Liver (tissue), 9 donors: Measurements from ENCODE around the gene TUBB3. TPM values are rescaled to one million over a fixed set of nuclear protein-coding genes. Genes with fewer than 3 reads are reported as not detected.

Experiments used
- DNase-seq: peaks from one replicate; pipeline ENCODE4 v3.0.0-alpha.2; 2017; ENCODE audit warnings: low spot score
- H3K27ac ChIP-seq, 2 donors: one replicate each; pipeline ENCODE4 v1.7.0; 2013; ENCODE audit warnings: inconsistent platforms in 2 of 2, low read length in 2 of 2, control low read depth in 1 of 2, low read depth in 1 of 2, mild to moderate bottlenecking in 1 of 2
- H3K27me3 ChIP-seq, 4 donors: one replicate each; pipeline versions ENCODE4 v1.6.1 to v1.7.0; 2013; ENCODE audit warnings: low read length in 3 of 4, inconsistent platforms in 1 of 4, mild to moderate bottlenecking in 1 of 4, moderate library complexity in 1 of 4; ENCODE audit not compliant: control insufficient read depth in 4 of 4, insufficient read depth in 4 of 4
- H3K36me3 ChIP-seq, 4 donors: one replicate each; pipeline versions ENCODE4 v1.6.1 to v1.7.0; 2013; ENCODE audit warnings: low read length in 3 of 4, mild to moderate bottlenecking in 3 of 4, low read depth in 1 of 4, moderate library complexity in 1 of 4; ENCODE audit not compliant: control insufficient read depth in 4 of 4, insufficient read depth in 3 of 4
- H3K4me1 ChIP-seq, 4 donors: one replicate each; pipeline versions ENCODE4 v1.6.1 to v1.7.0; 2013; ENCODE audit warnings: low read length in 3 of 4, mild to moderate bottlenecking in 3 of 4, moderate library complexity in 1 of 4; ENCODE audit not compliant: control insufficient read depth in 4 of 4, insufficient read depth in 4 of 4
- H3K4me3 ChIP-seq, 3 donors: one replicate each; pipeline versions ENCODE4 v1.6.1 to v1.7.0; 2013; ENCODE audit warnings: low read length in 3 of 3, control low read depth in 1 of 3, low read depth in 1 of 3, mild to moderate bottlenecking in 1 of 3
- H3K9ac ChIP-seq, 2 donors: one replicate each; pipeline ENCODE4 v1.7.0; 2013; ENCODE audit warnings: low read length in 2 of 2, mild to moderate bottlenecking in 2 of 2, moderate library complexity in 2 of 2, control low read depth in 1 of 2, low read depth in 1 of 2
- H3K9me3 ChIP-seq, 4 donors: one replicate each; pipeline versions ENCODE4 v1.6.1 to v1.7.0; 2013; ENCODE audit warnings: low read length in 3 of 4; ENCODE audit not compliant: control insufficient read depth in 4 of 4
- ATF3 ChIP-seq: IDR thresholded peaks from 2 replicates; pipeline ENCODE4 v1.6.1; 2016; ENCODE audit warnings: antibody characterized with exemption
- EGR1 ChIP-seq, 2 donors: IDR thresholded peaks; 2 replicates each; pipeline ENCODE4 v1.6.1; 2016 to 2018; ENCODE audit warnings: antibody characterized with exemption in 2 of 2, low read depth in 2 of 2
- FOXA1 ChIP-seq: IDR thresholded peaks from 2 replicates; pipeline ENCODE4 v1.6.1; 2016; ENCODE audit warnings: antibody characterized with exemption
- FOXA2 ChIP-seq: IDR thresholded peaks from 2 replicates; pipeline ENCODE4 v1.6.1; 2016; ENCODE audit warnings: antibody characterized with exemption
- GABPA ChIP-seq, 2 donors: IDR thresholded peaks in 1 of 2; conservative IDR thresholded peaks in 1 of 2; 2 replicates each; pipeline ENCODE4 v1.6.1; 2016; ENCODE audit warnings: antibody characterized with exemption in 2 of 2, mild to moderate bottlenecking in 1 of 2, moderate library complexity in 1 of 2
- HNF4A ChIP-seq, 2 donors: conservative IDR thresholded peaks; 2 replicates each; pipeline ENCODE4 v1.6.1; 2016; ENCODE audit warnings: antibody characterized with exemption in 2 of 2, mild to moderate bottlenecking in 2 of 2
- HNF4G ChIP-seq: IDR thresholded peaks from 2 replicates; pipeline ENCODE4 v1.6.1; 2016; ENCODE audit warnings: antibody characterized with exemption
- JUND ChIP-seq, 2 donors: IDR thresholded peaks; 2 replicates each; pipeline ENCODE4 v1.6.1; 2016; ENCODE audit warnings: antibody characterized with exemption in 2 of 2
- MAX ChIP-seq: IDR thresholded peaks from 2 replicates; pipeline ENCODE4 v1.6.1; 2016; ENCODE audit warnings: antibody characterized with exemption
- NR2F2 ChIP-seq: IDR thresholded peaks from 2 replicates; pipeline ENCODE4 v1.6.1; 2016; ENCODE audit warnings: antibody characterized with exemption
- RAD21 ChIP-seq, 2 donors: IDR thresholded peaks; 2 replicates each; pipeline ENCODE4 v1.6.1; 2016; ENCODE audit warnings: antibody characterized with exemption in 2 of 2, mild to moderate bottlenecking in 2 of 2
- RXRA ChIP-seq, 2 donors: IDR thresholded peaks; 2 replicates each; pipeline ENCODE4 v1.6.1; 2017 to 2018; ENCODE audit warnings: antibody characterized with exemption in 2 of 2, mild to moderate bottlenecking in 1 of 2
- SP1 ChIP-seq: IDR thresholded peaks from 2 replicates; pipeline ENCODE4 v1.6.1; 2018; ENCODE audit warnings: antibody characterized with exemption, mild to moderate bottlenecking
- TAF1 ChIP-seq: conservative IDR thresholded peaks from 2 replicates; pipeline ENCODE4 v1.6.1; 2016; ENCODE audit warnings: antibody characterized with exemption, mild to moderate bottlenecking
- YY1 ChIP-seq: IDR thresholded peaks from 2 replicates; pipeline ENCODE4 v1.6.1; 2016; ENCODE audit warnings: antibody characterized with exemption, mild to moderate bottlenecking
- ZBTB33 ChIP-seq: IDR thresholded peaks from 2 replicates; pipeline ENCODE4 v1.6.1; 2016; ENCODE audit warnings: antibody characterized with exemption
- WGBS: extraction: QIAGEN DNeasy Blood & Tissue Kit; methylation state at CpG from one replicate; pipeline ENCODE4 v1.1.7; 2013; 5-methylcytosine and 5-hydroxymethylcytosine counted together
- polyA plus RNA-seq, 2 donors: library from polyadenylated mRNA; stranded (reverse) in 1 of 2; unstranded in 1 of 2; fragments of 200-250 nt in 1 of 2; fragments of >200 nt in 1 of 2; fragmentation: Nextera tagmentation in 1 of 2; extraction: Ambion mirVana in 1 of 2; gene quantifications; one replicate each; pipeline versions ENCODE4 v1.2.1 to v1.2.3, GENCODE V29; 2013 to 2015
- total RNA-seq, 2 donors: library from RNA; depleted of rRNA; stranded (reverse); fragments of >200 nt; gene quantifications; one replicate each; pipeline ENCODE4 v1.2.3, GENCODE V29; 2014
- TF ChIP-seq, protein P1 (sequence below): fragments of 150-350 bp; IDR thresholded peaks from 2 replicates; pipeline ENCODE4 v1.5.1; 2017; ENCODE audit warnings: improper control_type of control experiment, low read depth, low read length; ENCODE audit not compliant: missing input control
- TF ChIP-seq, protein P2 (sequence below): IDR thresholded peaks from 2 replicates; pipeline ENCODE4 v1.6.1; 2016; ENCODE audit warnings: antibody characterized with exemption, mild to moderate bottlenecking
- donor health status: healthy.
- donor health status: healthy.
- donor health status: healthy.
- donor health status: healthy.
- donor health status: healthy.

The TUBB3 gene
- total and polyA plus RNA-seq, 4 donors: 0.17 to 0.89 (median 0.25) TPM; not detected in 1

GRCh38 chr16:89915303-89916232, 7.6 kb upstream of the TUBB3 start:
- Histone ChIP-seq H3K9me3 (no peaks in the 10 kb centered on the region), H3K4me3 (no peak overlapping the region), H3K9ac (no peak overlapping the region), H3K27ac (no peak overlapping the region), H3K4me1 (peaks cover 0 to 9% (median 2%) of the 10 kb centered on the region in 4 donors), H3K36me3 (peaks cover 7 to 13% (median 7%) of the 10 kb centered on the region in 4 donors), H3K27me3 (peaks cover 0 to under 1% (median 0%) of the 10 kb centered on the region in 4 donors)
- no peak for DNase-seq
- 73% methylated on average over 40 of the region's 40 CpGs for WGBS
- TF ChIP-seq SP1 (no peak), MAX (no peak), JUND (IDR thresholded peaks at IDR 0.05) (no peak), FOXA2 (no peak), HNF4A (conservative IDR thresholded peaks at IDR 0.05) (no peak), ZBTB33 (no peak), RXRA (IDR thresholded peaks at IDR 0.05) (no peak), TAF1 (no peak), NR2F2 (no peak), FOXA1 (no peak), YY1 (no peak), RAD21 (IDR thresholded peaks at IDR 0.05) (no peak), ATF3 (no peak), HNF4G (no peak), GABPA (IDR thresholded peaks at IDR 0.05 in 1 of 2, conservative IDR thresholded peaks at IDR 0.05 in 1 of 2) (no peak), EGR1 (IDR thresholded peaks at IDR 0.05; ENCODE audit: low read depth in 2 of 2) (no peak)
- TF ChIP-seq, protein P1, sequence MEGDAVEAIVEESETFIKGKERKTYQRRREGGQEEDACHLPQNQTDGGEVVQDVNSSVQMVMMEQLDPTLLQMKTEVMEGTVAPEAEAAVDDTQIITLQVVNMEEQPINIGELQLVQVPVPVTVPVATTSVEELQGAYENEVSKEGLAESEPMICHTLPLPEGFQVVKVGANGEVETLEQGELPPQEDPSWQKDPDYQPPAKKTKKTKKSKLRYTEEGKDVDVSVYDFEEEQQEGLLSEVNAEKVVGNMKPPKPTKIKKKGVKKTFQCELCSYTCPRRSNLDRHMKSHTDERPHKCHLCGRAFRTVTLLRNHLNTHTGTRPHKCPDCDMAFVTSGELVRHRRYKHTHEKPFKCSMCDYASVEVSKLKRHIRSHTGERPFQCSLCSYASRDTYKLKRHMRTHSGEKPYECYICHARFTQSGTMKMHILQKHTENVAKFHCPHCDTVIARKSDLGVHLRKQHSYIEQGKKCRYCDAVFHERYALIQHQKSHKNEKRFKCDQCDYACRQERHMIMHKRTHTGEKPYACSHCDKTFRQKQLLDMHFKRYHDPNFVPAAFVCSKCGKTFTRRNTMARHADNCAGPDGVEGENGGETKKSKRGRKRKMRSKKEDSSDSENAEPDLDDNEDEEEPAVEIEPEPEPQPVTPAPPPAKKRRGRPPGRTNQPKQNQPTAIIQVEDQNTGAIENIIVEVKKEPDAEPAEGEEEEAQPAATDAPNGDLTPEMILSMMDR: no peak
- TF ChIP-seq, protein P2, sequence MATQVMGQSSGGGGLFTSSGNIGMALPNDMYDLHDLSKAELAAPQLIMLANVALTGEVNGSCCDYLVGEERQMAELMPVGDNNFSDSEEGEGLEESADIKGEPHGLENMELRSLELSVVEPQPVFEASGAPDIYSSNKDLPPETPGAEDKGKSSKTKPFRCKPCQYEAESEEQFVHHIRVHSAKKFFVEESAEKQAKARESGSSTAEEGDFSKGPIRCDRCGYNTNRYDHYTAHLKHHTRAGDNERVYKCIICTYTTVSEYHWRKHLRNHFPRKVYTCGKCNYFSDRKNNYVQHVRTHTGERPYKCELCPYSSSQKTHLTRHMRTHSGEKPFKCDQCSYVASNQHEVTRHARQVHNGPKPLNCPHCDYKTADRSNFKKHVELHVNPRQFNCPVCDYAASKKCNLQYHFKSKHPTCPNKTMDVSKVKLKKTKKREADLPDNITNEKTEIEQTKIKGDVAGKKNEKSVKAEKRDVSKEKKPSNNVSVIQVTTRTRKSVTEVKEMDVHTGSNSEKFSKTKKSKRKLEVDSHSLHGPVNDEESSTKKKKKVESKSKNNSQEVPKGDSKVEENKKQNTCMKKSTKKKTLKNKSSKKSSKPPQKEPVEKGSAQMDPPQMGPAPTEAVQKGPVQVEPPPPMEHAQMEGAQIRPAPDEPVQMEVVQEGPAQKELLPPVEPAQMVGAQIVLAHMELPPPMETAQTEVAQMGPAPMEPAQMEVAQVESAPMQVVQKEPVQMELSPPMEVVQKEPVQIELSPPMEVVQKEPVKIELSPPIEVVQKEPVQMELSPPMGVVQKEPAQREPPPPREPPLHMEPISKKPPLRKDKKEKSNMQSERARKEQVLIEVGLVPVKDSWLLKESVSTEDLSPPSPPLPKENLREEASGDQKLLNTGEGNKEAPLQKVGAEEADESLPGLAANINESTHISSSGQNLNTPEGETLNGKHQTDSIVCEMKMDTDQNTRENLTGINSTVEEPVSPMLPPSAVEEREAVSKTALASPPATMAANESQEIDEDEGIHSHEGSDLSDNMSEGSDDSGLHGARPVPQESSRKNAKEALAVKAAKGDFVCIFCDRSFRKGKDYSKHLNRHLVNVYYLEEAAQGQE: no peak
